GM19099 (cell line): ENCODE measurements around the gene FAM131B.

Source experiments
- POLR2A ChIP-seq: IDR thresholded peaks from 3 replicates; pipeline ENCODE4 v1.6.1; 2011; ENCODE audit warnings: low read depth; ENCODE audit not compliant: insufficient read length; ENCODE audit errors: extremely low read depth

Gene FAM131B

DNA sequence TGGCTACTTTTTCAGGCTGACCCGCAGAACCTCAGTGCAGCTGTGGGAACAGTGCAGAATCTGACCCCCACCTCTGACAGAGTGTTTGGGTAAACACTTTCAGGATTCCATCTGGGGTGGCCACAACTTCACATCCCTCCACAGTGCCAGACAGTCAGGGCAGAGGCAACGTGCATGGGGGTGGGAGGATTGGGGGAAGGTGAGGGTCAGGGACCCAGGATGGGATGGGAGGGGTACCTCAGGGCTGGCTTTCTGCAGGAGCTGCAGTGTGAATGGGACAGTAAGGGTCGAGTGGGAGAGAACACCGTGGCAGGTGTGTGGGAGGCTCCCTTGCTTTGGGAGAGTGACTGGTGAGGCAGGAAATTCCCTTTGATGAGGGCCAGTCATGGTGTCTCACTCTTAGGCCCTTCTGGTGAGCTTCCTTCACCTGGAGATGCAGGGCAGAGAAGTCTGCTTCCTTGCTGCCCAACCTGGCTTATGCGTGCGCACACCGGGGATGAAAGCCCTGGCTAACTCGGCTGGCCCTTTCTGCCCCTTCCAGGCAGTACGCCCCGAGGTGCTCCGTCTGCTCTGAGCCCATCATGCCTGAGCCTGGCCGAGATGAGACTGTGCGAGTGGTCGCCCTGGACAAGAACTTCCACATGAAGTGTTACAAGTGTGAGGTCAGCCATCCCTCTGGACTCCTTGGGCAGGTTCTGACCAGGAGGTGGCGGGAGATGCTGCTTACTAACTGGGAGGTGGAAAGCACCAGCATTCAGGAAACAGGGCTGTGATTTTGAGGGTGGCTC is 27.0 kb upstream of the FAM131B start:
- TF ChIP-seq POLR2A = no peak

DNA sequence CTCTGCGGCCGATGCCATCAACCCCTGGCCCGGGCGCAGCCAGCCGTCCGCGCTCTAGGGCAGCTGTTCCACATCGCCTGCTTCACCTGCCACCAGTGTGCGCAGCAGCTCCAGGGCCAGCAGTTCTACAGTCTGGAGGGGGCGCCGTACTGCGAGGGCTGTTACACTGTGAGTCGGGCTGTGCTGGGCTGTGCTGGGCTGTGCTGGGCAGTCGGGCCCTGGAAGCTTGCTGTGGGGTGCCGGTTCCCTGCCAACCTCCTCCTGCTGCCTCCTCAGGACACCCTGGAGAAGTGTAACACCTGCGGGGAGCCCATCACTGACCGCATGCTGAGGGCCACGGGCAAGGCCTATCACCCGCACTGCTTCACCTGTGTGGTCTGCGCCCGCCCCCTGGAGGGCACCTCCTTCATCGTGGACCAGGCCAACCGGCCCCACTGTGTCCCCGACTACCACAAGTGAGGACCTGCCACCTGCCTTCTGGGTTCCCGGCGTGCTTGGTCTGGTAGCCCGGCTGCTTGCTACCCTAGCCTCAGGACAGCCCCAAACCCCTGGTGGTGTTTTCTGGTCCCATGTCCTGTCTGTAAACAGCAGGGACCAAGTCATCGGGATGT is 26.1 kb upstream of the FAM131B start:
- no peak for TF ChIP-seq POLR2A

DNA sequence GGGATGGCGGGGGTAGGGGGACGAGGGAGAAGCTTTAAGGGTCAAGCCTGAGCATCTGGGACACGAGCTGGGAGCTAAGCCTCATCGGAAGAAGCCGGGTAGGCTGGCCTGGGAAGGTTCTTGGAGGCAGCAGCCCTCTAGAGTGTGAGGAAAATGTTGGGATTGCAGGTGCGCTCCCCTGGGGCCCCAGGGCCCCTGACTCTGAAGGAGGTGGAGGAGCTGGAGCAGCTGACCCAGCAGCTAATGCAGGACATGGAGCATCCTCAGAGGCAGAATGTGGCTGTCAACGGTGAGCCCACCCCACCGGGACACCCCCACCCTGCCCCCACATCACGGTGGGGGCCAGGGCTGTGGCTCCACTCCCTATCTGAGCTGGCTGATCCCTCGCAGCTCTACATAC is 25.5 kb upstream of the FAM131B start:
- no peak for TF ChIP-seq POLR2A

DNA sequence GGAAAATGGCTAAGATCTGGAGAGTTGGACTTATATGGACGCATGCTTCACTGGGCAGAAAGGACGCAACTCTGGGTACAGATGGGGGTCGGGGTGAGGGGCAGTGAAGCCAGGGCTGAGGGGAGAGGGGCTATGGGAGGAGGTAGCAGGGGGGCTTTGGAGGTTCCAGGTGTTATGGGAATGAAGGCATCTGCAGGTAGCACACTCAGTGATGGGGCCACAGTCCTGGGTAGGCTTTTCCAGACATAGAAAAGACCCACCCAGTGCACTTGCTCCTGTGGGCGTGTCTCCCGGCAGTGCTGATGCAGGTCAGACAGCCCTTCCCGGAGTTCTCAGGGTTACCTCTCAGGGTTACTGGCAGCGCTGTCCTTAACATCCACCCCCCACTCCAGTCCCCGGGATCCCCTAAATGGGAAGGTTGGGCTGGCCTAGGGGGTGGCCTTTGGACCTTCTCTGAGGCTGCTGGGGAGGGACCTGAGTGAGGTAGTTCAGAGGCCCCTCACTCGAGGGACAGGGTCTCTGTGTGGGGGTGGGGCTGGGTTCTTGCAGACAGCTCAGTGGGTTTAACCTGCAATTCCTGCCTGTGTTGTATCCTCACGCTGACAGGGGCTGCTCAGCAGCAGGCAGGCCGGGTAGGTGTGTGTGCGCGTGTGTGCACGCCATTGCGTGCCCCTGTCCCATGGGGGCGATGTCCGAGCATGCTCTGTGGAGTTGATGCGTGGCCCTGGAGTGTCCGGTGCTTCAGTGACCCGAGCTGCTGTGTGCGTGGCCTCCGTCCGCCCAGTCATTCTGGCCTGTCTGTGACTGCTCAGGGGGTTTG is 24.9 kb upstream of the FAM131B start:
- no peak for TF ChIP-seq POLR2A

DNA sequence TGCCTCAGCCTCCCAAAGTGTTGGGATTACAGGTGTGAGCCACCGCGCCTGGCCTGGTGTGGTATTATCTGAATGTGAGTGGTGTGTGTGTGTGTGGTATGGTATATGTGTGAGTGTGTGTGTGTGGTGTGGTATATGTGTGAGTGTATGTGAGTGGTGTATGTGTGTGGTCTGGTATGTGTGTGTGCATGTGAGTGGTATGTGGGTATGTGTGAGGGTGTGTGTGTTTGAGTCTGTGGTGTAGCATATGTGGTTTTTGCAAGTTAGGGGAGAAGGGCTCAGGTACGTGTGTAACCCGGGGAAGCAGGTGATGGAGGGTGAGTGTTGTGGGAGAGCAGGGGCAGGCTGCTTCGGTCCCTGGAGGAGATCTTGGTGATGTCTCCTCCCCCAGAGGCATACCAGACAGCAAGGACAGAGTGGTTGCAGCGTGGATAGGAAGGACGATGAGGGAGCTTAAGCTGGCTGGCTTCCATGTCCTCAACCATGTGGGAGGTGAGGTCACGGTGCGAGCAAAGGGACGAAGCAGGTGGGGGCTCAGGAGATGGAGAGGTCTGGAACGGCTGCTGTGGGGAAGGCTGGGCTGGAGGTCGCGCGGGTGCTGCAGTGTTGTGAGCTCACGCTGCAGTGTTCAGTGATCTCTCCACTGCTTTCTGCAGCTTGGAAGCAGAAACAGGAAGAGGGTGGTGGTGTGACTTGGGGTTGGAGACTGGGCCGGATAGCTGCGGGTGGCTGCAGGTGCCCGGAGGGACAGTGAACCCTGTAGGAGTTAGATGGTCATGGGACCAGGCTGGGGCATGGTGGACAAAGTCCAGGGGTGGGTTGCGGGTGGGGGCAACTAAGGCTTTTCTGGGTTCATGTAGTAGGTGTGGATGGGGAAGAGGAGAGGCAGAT is 23.6 kb upstream of the FAM131B start:
- TF ChIP-seq POLR2A = no peak

DNA sequence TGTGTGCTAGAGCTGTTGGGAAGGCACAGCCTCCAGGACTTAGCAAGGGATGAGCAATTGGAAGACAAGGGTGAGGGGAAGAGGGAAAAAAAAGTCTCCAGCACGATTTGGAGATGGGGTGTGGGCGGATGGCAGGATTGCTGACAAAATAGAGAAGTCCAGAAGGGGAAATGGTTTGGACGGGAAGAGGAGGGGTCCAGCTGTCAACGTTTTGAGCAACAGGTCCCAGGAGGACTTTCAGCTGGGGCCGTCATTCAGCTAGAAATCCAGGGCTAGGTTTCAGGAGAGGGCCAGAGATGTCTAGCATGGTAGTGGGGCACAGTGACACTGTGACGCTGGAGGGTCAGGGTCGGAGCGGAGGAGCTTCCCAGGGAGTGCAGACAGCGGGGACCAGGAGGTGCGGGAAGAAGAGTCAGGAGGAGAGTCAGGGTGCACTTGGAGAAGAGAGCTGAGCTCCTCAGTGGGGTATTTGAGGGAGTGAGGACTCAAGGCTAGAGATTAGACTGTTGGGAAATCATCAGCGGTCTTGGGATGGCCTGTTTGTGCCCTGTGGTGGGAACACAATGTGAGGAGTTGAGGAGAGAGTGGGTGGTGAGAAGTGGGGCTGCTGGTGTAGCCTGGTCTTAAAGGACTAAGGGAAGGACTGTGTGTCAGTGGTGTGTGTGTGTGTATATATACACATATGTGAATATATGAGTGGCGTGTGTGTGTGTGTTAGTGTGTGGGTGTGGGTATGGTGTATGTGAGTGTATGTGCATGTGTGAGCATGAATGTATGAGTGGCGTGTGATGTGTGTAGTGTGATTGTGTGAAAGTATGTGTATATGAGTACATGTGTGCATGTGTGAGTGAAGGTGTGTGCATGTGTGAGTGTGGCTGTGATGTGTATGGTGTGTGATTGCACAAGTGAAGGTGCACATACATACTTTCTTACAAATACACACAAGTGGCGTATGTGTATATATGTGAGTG is 22.4 kb upstream of the FAM131B start:
- TF ChIP-seq POLR2A = no peak

DNA sequence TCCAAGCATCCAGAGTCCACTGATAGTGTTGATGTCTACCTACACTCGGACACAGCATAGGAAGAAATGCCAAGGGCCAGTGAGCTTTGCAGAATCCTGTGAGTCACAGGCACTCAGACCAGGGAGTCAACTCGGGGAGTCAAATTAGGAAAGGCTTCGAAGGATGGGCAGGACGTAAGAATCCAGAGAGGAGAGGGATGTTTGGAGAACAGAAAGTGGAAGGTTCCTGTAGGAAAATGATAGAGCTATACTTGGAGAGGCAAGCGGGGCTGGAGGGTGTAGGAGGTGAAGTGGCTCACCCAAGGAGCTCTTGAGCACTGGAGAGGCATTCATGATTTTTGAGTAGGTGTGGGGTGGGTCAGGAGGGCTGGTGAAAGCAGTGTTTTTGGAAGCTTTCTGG is 21.6 kb upstream of the FAM131B start:
- no peak for TF ChIP-seq POLR2A

DNA sequence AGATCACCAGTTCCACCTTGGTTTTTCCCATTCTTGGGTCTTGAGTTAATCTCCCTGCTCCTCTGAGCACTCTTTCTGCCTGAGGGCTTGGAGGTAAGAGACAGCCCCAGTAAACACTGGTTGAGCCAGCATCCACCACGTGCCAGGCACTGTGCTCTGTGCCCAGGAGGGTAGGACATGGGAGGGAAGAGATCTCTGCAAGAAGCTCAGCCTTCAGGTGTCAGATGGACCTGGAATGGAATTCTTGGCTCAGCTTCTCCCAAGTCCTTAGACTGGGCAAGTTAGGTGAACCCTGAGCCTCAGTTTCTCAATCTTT is 21.1 kb upstream of the FAM131B start:
- no peak for TF ChIP-seq POLR2A

DNA sequence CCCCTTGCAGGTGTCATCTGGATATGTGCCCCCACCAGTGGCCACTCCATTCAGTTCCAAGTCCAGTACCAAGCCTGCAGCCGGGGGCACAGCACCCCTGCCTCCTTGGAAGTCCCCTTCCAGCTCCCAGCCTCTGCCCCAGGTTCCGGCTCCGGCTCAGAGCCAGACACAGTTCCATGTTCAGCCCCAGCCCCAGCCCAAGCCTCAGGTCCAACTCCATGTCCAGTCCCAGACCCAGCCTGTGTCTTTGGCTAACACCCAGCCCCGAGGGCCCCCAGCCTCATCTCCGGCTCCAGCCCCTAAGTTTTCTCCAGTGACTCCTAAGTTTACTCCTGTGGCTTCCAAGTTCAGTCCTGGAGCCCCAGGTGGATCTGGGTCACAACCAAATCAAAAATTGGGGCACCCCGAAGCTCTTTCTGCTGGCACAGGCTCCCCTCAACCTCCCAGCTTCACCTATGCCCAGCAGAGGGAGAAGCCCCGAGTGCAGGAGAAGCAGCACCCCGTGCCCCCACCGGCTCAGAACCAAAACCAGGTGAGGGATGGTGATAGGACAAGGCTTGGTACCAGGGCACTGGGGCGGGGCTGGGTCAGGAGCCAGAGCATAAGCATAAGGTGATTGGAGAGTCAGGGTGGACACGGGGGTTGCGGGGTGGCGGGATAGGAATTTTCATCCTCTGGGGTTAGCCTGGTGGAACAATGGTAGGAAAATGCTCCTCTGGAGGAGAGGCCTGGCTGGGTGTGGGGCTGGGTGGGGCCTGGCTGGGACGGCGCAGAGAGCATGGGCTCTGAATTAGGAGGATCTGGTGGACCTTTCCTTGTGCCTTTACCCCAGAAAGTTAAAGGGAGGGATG is 20.5 kb upstream of the FAM131B start:
- no peak for TF ChIP-seq POLR2A

DNA sequence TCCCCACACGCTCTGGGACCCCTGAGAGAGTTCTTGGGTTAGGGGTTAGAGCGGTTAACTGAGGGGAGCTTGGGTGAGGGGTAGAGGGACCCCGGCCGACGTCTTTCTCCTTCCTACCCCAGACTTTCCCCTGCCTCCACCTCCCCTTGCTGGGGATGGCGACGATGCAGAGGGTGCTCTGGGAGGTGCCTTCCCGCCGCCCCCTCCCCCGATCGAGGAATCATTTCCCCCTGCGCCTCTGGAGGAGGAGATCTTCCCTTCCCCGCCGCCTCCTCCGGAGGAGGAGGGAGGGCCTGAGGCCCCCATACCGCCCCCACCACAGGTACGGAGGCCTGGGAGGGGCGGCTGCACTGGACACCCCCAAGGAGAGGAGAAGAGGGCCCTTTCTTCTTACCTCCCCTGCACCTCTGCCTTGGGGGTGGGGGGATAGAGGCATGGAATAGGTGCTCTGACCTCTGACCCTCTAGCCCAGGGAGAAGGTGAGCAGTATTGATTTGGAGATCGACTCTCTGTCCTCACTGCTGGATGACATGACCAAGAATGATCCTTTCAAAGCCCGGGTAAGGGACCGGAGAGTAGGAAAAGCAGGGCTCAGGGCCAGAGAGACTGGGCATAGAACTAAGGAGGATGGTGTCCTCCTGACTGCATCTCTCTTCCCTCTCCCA is 19.7 kb upstream of the FAM131B start:
- no peak for TF ChIP-seq POLR2A

DNA sequence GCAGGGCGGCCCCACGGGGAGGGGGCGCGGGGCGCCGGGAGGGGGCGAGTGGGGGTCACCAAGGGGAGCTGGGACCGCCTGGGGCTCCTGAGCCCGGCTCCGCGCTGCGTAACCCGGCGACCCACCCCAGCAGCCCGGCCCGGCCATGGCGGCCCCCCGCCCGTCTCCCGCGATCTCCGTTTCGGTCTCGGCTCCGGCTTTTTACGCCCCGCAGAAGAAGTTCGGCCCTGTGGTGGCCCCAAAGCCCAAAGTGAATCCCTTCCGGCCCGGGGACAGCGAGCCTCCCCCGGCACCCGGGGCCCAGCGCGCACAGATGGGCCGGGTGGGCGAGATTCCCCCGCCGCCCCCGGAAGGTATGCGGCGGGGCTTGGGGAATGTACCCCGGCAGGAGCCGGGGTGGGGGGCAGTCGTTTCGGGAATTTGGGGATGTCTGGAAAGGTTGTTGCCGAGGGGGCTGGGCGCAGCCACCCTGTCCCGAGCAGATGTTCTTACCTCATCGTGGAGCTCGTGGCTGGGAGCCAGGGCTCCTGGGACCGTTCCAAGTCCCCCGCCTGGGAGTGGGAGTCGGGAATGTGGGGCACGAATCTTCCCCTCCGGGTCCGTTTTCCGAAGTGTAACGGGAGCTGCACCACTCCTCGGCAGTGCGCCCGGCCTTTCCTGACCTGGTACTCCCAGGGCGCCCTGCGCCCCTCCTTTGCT is 19.1 kb upstream of the FAM131B start:
- TF ChIP-seq POLR2A = no peak
